ENCODE measurements around the gene FANCD2OS. TPM values are rescaled to one million over a fixed set of nuclear protein-coding genes. Genes with fewer than 3 reads are reported as not detected.
"Not testable (repeated sequence)": the region's sequence is repeated elsewhere in the genome, so short reads cannot be mapped to it uniquely, and the experiment has no call there.

Gene FANCD2OS
- total RNA-seq, 1 experiment from 2014 or later = not detected

GRCh38 chr3:10115326-10116137 lies 7.5 kb upstream of the FANCD2OS start, which contains the start of gene BRK1:
TSS of gene BRK1 (plus strand) at chr3:10115675. CDS start at chr3:10115702, 27 bp downstream.
- in situ Hi-C loops (cut with HindIII; ENCODE audit: low pct_unique_long_range_greater_than_20kb, low sequenced_read_pairs) = no loop called here
- peak; percentile 81 for DNase-seq (ENCODE audit: low read depth)

GRCh38 chr3:10106919-10107318 lies 1.1 kb downstream of the FANCD2OS start:
- in situ Hi-C loops (cut with HindIII; ENCODE audit: low pct_unique_long_range_greater_than_20kb, low sequenced_read_pairs) = no loop called here
- no peak for DNase-seq (ENCODE audit: low read depth)

- no peak for DNase-seq (ENCODE audit: low read depth)
- in situ Hi-C loops (cut with HindIII; ENCODE audit: low pct_unique_long_range_greater_than_20kb, low sequenced_read_pairs) = no loop called here
These were observed 9.0 kb downstream of the FANCD2OS start for GRCh38 chr3:10099041-10099440.

GRCh38 chr3:10093678-10094077 lies 14.4 kb downstream of the FANCD2OS start:
- no peak for DNase-seq (ENCODE audit: low read depth)
- in situ Hi-C loops (cut with HindIII; ENCODE audit: low pct_unique_long_range_greater_than_20kb, low sequenced_read_pairs) = no loop called here

- DNase-seq (ENCODE audit: low read depth); in situ Hi-C loops (cut with HindIII; ENCODE audit: low pct_unique_long_range_greater_than_20kb, low sequenced_read_pairs): not testable (repeated sequence)
These were observed 16.7 kb downstream of the FANCD2OS start for GRCh38 chr3:10091387-10091786.

- DNase-seq (ENCODE audit: low read depth); in situ Hi-C loops (cut with HindIII; ENCODE audit: low pct_unique_long_range_greater_than_20kb, low sequenced_read_pairs): not testable (repeated sequence)
These were observed 17.3 kb downstream of the FANCD2OS start for GRCh38 chr3:10090774-10091173.

GRCh38 chr3:10090179-10090578 lies 17.9 kb downstream of the FANCD2OS start:
- DNase-seq (ENCODE audit: low read depth) = no peak
- in situ Hi-C loops (cut with HindIII; ENCODE audit: low pct_unique_long_range_greater_than_20kb, low sequenced_read_pairs) = no loop called here

- DNase-seq (ENCODE audit: low read depth) = no peak
- in situ Hi-C loops (cut with HindIII; ENCODE audit: low pct_unique_long_range_greater_than_20kb, low sequenced_read_pairs) = no loop called here
These were observed 19.8 kb downstream of the FANCD2OS start for GRCh38 chr3:10088256-10088655.

GRCh38 chr3:10085738-10086137 lies 22.3 kb downstream of the FANCD2OS start:
- DNase-seq (ENCODE audit: low read depth) = no peak
- in situ Hi-C loops (cut with HindIII; ENCODE audit: low pct_unique_long_range_greater_than_20kb, low sequenced_read_pairs) = no loop called here

- DNase-seq (ENCODE audit: low read depth) = no peak
- in situ Hi-C loops (cut with HindIII; ENCODE audit: low pct_unique_long_range_greater_than_20kb, low sequenced_read_pairs) = no loop called here
These were observed 26.2 kb downstream of the FANCD2OS start for GRCh38 chr3:10081871-10082270.

GRCh38 chr3:10074666-10075065 lies 33.4 kb downstream of the FANCD2OS start:
- no peak for DNase-seq (ENCODE audit: low read depth)
- in situ Hi-C loops (cut with HindIII; ENCODE audit: low pct_unique_long_range_greater_than_20kb, low sequenced_read_pairs) = no loop called here

GRCh38 chr3:10070077-10070476 lies 38.0 kb downstream of the FANCD2OS start:
- in situ Hi-C loops (cut with HindIII; ENCODE audit: low pct_unique_long_range_greater_than_20kb, low sequenced_read_pairs); DNase-seq (ENCODE audit: low read depth): not testable (repeated sequence)

GRCh38 chr3:10055097-10055496 lies 53.0 kb downstream of the FANCD2OS start:
- in situ Hi-C loops (cut with HindIII; ENCODE audit: low pct_unique_long_range_greater_than_20kb, low sequenced_read_pairs) = no loop called here
- no peak for DNase-seq (ENCODE audit: low read depth)

Other genes starting within 250 kb of the FANCD2OS start
- gene CIDEC, start 228.0 kb downstream of the FANCD2OS start, total RNA-seq (2014; rRNA removed; shearing (Covaris generic); ENCODE audit: low replicate concordance) = not detected in 2 replicates
- gene JAGN1, start 217.6 kb downstream of the FANCD2OS start, total RNA-seq (2014; rRNA removed; shearing (Covaris generic); ENCODE audit: low replicate concordance) = 19.7 and 36.5 TPM in 2 replicates
- gene IL17RE, start 205.4 kb downstream of the FANCD2OS start, total RNA-seq (2014; rRNA removed; shearing (Covaris generic); ENCODE audit: low replicate concordance) = not detected in 2 replicates
- gene IL17RC, start 191.2 kb downstream of the FANCD2OS start, total RNA-seq (2014; rRNA removed; shearing (Covaris generic); ENCODE audit: low replicate concordance) = 24.5 and 51.8 TPM in 2 replicates
- 12.7 and 22.6 TPM in 2 replicates for gene CRELD1, start 174.4 kb downstream of the FANCD2OS start, total RNA-seq (2014; rRNA removed; shearing (Covaris generic); ENCODE audit: low replicate concordance)
- gene PRRT3, start 155.8 kb downstream of the FANCD2OS start, total RNA-seq (2014; rRNA removed; shearing (Covaris generic); ENCODE audit: low replicate concordance) = 0.20 and 1.2 TPM in 2 replicates
- gene EMC3, start 121.4 kb downstream of the FANCD2OS start, total RNA-seq (2014; rRNA removed; shearing (Covaris generic); ENCODE audit: low replicate concordance) = 44.0 and 48.3 TPM in 2 replicates
- gene FANCD2, start 81.8 kb downstream of the FANCD2OS start, total RNA-seq (2014; rRNA removed; shearing (Covaris generic); ENCODE audit: low replicate concordance) = 13.6 and 30.9 TPM in 2 replicates
- 63.0 and 87.1 TPM in 2 replicates for gene BRK1, start 7.4 kb upstream of the FANCD2OS start, total RNA-seq (2014; rRNA removed; shearing (Covaris generic); ENCODE audit: low replicate concordance)
- 19.3 and 27.7 TPM in 2 replicates for gene VHL, start 33.5 kb upstream of the FANCD2OS start, total RNA-seq (2014; rRNA removed; shearing (Covaris generic); ENCODE audit: low replicate concordance)
- 7.6 and 8.3 TPM in 2 replicates for gene IRAK2, start 56.7 kb upstream of the FANCD2OS start, total RNA-seq (2014; rRNA removed; shearing (Covaris generic); ENCODE audit: low replicate concordance)
- 1.3 and 10.1 TPM in 2 replicates for gene TATDN2, start 140.2 kb upstream of the FANCD2OS start, total RNA-seq (2014; rRNA removed; shearing (Covaris generic); ENCODE audit: low replicate concordance)
- not detected in 2 replicates for gene GHRL, start 184.7 kb upstream of the FANCD2OS start, total RNA-seq (2014; rRNA removed; shearing (Covaris generic); ENCODE audit: low replicate concordance)
- gene SEC13, start 212.9 kb upstream of the FANCD2OS start, total RNA-seq (2014; rRNA removed; shearing (Covaris generic); ENCODE audit: low replicate concordance) = 190 and 236 TPM in 2 replicates

Measured in Caki2 (cell line).